ENCODE results near the gene ADPRHL1.
"Not testable (repeated sequence)": the region's sequence is repeated elsewhere in the genome, so short reads cannot be mapped to it uniquely, and the experiment has no call there.

Gene ADPRHL1

DNA sequence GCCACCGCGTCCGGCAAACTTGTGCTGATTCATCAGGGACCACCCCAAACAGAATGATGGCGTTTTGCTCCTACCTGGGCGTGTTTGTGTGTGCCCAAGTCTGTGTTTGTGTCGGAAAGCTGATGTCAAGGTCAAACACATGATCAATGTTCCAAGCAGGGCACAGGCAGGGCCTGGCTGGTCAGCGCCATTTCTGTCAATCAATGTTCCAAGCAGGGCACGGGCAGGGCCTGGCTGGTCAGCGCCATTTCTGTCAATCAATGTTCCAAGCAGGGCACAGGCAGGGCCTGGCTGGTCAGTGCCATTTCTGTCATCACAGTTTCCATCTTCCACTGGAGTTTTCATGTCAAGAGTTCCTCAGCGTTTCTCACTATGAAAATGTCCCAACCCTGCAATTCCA lies 74.5 kb downstream of the ADPRHL1 start:
- H3K9me3 ChIP-seq (ENCODE audit: control insufficient read depth, insufficient read depth, low read length) = peaks cover 17% of the 10 kb centered on the region; the same call in 1 of the 2 replicates
- no peak overlapping the region for H3K4me3 ChIP-seq (ENCODE audit: low read depth, low read length)
- no peak overlapping the region for H3K27ac ChIP-seq (ENCODE audit: low read depth, low read length)
- peaks cover 13% of the 10 kb centered on the region for H3K4me1 ChIP-seq (ENCODE audit: control insufficient read depth, insufficient read depth, low read length)
- no peak overlapping the region for H3K9ac ChIP-seq (ENCODE audit: low read depth, low read length)
- no peaks in the 10 kb centered on the region for H3K36me3 ChIP-seq (ENCODE audit: control insufficient read depth, insufficient read depth, low read length)
- H3K27me3 ChIP-seq (ENCODE audit: control insufficient read depth, insufficient read depth, low read length) = no peaks in the 10 kb centered on the region

DNA sequence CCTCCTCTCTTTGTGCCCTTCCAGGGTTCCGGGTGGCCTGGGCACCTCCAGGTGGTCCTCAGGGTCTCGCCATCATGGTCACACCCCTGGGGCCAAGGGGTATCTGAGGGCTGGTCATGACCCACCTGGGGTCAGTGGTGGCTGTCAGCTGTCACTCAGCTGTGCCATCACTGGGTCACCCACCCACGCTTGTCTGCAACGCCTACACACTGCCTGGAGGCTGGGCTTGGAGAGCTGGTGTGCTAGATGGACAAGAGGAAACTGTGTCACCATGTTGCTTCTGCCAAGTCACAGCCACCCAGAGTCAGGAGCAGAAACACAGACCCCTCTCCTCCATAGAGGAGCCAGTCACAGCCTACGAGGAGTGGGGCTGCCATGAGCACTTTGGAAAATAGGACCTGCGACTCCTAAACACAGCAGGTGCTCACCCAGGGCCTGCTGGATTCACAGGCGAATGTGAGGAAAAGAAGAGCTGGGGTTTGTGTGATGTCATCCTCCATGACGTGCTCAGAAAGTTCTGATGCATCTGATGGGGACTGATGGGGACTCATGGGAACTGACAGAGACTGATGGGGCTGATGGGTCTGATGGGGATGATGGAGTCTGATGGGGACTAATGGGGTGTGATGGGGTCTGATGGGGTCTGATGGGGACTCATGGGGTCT lies 78.6 kb downstream of the ADPRHL1 start:
- Histone ChIP-seq H3K27ac (ENCODE audit: low read depth, low read length) (no peak overlapping the region), H3K27me3 (ENCODE audit: control insufficient read depth, insufficient read depth, low read length) (no peaks in the 10 kb centered on the region), H3K9ac (ENCODE audit: low read depth, low read length) (no peak overlapping the region), H3K4me3 (ENCODE audit: low read depth, low read length) (no peak overlapping the region), H3K4me1 (ENCODE audit: control insufficient read depth, insufficient read depth, low read length) (peaks cover 10% of the 10 kb centered on the region), H3K9me3 (ENCODE audit: control insufficient read depth, insufficient read depth, low read length) (peaks cover 9% of the 10 kb centered on the region; the same call in 1 of the 2 replicates), H3K36me3 (ENCODE audit: control insufficient read depth, insufficient read depth, low read length) (no peaks in the 10 kb centered on the region)

DNA sequence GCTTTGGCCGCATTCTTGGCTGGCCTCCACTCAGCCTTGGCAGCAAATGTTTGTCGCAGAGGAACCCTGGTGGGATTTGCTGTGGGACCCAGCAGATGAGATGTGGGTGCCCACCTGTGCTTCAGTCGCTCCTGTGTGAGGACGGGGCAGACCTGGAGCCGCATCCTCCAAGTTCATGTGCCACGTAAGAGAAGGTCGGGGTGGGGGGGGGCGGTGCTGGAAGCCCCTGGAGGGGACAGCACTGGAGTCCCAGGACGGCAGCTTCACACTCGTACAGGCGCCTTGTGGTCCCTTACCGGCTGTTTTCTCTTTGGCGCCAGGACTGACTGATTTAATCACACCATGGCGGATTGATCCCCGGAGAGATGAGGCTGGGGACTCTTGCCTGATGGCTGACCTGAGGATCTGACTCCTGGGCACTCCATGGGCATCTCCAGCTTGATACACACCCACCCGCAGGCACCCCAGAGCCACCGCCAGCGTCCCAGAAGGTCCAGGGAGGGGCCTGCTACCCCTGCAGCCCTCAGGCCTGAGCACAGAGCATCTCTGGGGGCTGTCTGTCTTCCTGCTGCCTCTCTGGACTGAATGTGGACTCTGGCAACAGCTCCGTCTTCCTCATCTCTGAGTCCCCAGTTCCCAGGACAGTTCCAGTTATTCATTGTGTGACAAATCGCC lies 79.3 kb downstream of the ADPRHL1 start:
- Histone ChIP-seq H3K27ac (ENCODE audit: low read depth, low read length) (no peak overlapping the region), H3K4me1 (ENCODE audit: control insufficient read depth, insufficient read depth, low read length) (peaks cover 10% of the 10 kb centered on the region), H3K9ac (ENCODE audit: low read depth, low read length) (no peak overlapping the region), H3K9me3 (ENCODE audit: control insufficient read depth, insufficient read depth, low read length) (peaks cover 9% of the 10 kb centered on the region; the same call in 1 of the 2 replicates), H3K36me3 (ENCODE audit: control insufficient read depth, insufficient read depth, low read length) (no peaks in the 10 kb centered on the region), H3K4me3 (ENCODE audit: low read depth, low read length) (no peak overlapping the region), H3K27me3 (ENCODE audit: control insufficient read depth, insufficient read depth, low read length) (no peaks in the 10 kb centered on the region)

DNA sequence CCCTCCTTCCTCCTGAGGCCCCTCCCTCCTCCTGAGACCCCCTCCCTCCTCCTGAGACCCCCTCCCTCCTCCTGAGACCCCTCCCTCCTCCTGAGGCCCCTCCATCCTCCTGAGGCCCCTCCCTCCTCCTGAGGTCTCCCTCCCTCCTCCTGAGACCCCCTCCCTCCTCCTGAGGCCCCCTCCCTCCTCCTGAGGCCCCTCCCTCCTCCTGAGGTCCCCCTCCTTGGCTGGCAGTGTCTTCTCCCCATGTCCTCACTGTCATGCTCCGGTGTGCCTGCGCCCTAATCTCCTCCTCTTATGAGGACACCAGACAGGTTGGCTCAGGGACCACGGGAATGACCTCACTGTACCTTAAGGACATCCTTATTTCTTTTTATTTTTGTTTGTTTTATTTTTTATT lies 81.6 kb downstream of the ADPRHL1 start:
- H3K27me3 ChIP-seq (ENCODE audit: control insufficient read depth, insufficient read depth, low read length); H3K4me1 ChIP-seq (ENCODE audit: control insufficient read depth, insufficient read depth, low read length); H3K36me3 ChIP-seq (ENCODE audit: control insufficient read depth, insufficient read depth, low read length); H3K9me3 ChIP-seq (ENCODE audit: control insufficient read depth, insufficient read depth, low read length); H3K4me3 ChIP-seq (ENCODE audit: low read depth, low read length); H3K9ac ChIP-seq (ENCODE audit: low read depth, low read length); H3K27ac ChIP-seq (ENCODE audit: low read depth, low read length): not testable (repeated sequence)

DNA sequence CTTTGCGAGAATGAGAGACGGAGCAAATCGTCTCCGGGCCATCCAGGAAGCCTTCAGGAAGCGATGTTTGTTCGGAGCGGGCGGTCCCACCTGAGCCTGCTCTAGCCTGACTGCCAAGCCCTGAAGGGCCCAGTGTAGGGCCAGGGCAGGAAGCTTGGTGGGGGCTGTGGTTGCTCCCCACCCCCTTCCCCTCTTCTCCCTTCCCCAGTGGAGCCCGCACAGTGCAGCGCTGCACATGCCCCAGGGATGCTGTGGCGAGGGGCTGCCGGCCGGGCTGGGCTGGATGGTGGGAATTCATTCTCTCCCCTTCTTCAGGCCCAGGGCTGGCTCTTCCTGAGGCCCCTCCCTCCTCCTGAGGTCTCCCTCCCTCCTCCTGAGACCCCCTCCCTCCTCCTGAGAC lies 82.2 kb downstream of the ADPRHL1 start:
- Histone ChIP-seq H3K36me3 (ENCODE audit: control insufficient read depth, insufficient read depth, low read length) (no peaks in the 10 kb centered on the region), H3K4me1 (ENCODE audit: control insufficient read depth, insufficient read depth, low read length) (peaks cover 6% of the 10 kb centered on the region), H3K27ac (ENCODE audit: low read depth, low read length) (no peak overlapping the region), H3K9me3 (ENCODE audit: control insufficient read depth, insufficient read depth, low read length) (no peaks in the 10 kb centered on the region), H3K9ac (ENCODE audit: low read depth, low read length) (no peak overlapping the region), H3K4me3 (ENCODE audit: low read depth, low read length) (no peak overlapping the region), H3K27me3 (ENCODE audit: control insufficient read depth, insufficient read depth, low read length) (no peaks in the 10 kb centered on the region)

DNA sequence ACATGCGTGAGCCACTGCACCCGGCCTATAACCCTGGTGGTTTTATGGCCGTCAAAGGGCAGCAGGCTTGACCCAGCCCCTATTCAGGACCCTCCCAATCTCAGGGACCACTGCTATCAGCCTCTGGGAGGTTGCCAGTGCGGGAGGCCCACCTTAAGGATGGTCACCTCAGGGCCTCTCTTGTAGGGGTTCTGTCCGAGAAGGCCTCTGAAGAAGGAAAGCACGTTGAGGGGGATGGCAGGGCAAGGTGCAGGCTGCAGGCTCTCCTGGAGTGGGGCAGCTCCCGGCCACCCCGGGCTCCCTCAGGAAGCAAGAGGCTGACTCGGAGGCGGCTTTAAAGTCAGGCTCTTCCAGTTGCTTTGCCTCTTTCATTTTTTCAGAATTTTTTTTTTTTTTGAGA lies 83.4 kb downstream of the ADPRHL1 start:
- no peak overlapping the region for H3K27ac ChIP-seq (ENCODE audit: low read depth, low read length)
- no peaks in the 10 kb centered on the region for H3K9me3 ChIP-seq (ENCODE audit: control insufficient read depth, insufficient read depth, low read length)
- no peak overlapping the region for H3K4me3 ChIP-seq (ENCODE audit: low read depth, low read length)
- H3K4me1 ChIP-seq (ENCODE audit: control insufficient read depth, insufficient read depth, low read length) = peaks cover 6% of the 10 kb centered on the region; the same call in 1 of the 2 replicates
- no peaks in the 10 kb centered on the region for H3K36me3 ChIP-seq (ENCODE audit: control insufficient read depth, insufficient read depth, low read length)
- H3K9ac ChIP-seq (ENCODE audit: low read depth, low read length) = no peak overlapping the region
- H3K27me3 ChIP-seq (ENCODE audit: control insufficient read depth, insufficient read depth, low read length) = no peaks in the 10 kb centered on the region

DNA sequence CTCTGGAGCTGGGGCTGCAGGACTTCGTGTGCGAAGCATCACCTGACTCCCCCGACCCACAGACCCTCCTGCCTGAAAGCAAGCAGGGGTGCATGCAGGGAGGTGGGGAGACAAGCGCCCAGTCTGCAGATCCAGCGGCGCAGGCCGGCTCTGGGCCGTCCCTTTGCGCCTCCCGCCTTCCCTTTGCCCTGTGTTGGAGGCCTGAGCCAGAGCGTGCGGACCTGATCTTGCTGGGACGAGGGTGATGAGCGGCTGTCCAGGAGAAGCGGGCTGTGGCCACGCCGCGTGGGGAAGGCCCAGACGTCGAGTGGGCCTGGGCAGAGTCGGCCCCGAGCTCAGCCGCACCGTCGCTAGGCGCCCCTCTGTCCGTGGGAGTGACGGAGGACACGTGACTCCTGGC lies 84.1 kb downstream of the ADPRHL1 start:
- no peaks in the 10 kb centered on the region for H3K9me3 ChIP-seq (ENCODE audit: control insufficient read depth, insufficient read depth, low read length)
- no peak overlapping the region for H3K9ac ChIP-seq (ENCODE audit: low read depth, low read length)
- H3K27me3 ChIP-seq (ENCODE audit: control insufficient read depth, insufficient read depth, low read length) = no peaks in the 10 kb centered on the region
- H3K36me3 ChIP-seq (ENCODE audit: control insufficient read depth, insufficient read depth, low read length) = no peaks in the 10 kb centered on the region
- H3K27ac ChIP-seq (ENCODE audit: low read depth, low read length) = no peak overlapping the region
- peaks cover 6% of the 10 kb centered on the region; the same call in 1 of the 2 replicates for H3K4me1 ChIP-seq (ENCODE audit: control insufficient read depth, insufficient read depth, low read length)
- no peak overlapping the region for H3K4me3 ChIP-seq (ENCODE audit: low read depth, low read length)

DNA sequence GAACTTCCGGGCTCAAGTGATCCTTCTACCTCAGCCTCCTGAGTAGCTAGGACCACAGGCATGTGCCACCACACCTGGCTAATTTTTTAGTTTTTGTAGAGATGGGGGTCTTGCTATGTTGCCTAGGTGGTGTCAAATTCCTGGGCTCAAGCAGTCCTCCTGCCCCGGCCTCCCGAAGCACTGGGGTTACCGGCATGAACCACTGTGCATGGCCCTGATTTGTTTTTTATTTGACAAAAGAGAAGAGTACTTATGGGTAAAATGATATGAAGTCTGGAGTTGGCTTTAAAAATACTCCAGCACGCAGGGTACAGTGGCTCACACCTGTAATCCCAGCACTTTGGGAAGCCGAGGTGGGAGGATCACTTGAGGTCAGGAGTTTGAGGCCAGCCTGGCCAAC lies 84.9 kb downstream of the ADPRHL1 start:
- H3K27ac ChIP-seq (ENCODE audit: low read depth, low read length); H3K9me3 ChIP-seq (ENCODE audit: control insufficient read depth, insufficient read depth, low read length); H3K4me1 ChIP-seq (ENCODE audit: control insufficient read depth, insufficient read depth, low read length); H3K4me3 ChIP-seq (ENCODE audit: low read depth, low read length); H3K27me3 ChIP-seq (ENCODE audit: control insufficient read depth, insufficient read depth, low read length); H3K36me3 ChIP-seq (ENCODE audit: control insufficient read depth, insufficient read depth, low read length); H3K9ac ChIP-seq (ENCODE audit: low read depth, low read length): not testable (repeated sequence)

DNA sequence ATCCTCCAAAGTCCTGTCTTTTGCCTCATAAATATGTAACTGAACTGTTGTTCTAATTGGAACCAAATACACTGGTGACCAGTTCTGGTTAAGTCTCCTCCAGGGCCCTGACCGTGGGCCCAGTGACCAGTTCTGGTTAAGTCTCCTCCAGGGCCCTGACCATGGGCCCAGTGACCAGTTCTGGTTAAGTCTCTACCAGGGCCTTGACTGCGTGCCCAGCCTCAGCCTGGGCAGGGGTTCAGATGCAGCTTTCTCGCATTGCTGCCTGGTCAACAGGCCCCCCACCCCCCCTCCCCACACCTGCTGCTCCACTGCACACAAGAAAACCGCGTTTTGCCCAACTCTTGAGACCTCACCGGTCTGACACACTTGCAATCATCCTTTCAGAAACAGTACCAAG lies 85.5 kb downstream of the ADPRHL1 start:
- H3K4me1 ChIP-seq (ENCODE audit: control insufficient read depth, insufficient read depth, low read length) = peaks cover 6% of the 10 kb centered on the region; the same call in 1 of the 2 replicates
- H3K4me3 ChIP-seq (ENCODE audit: low read depth, low read length) = no peak overlapping the region
- H3K9me3 ChIP-seq (ENCODE audit: control insufficient read depth, insufficient read depth, low read length) = no peaks in the 10 kb centered on the region
- no peaks in the 10 kb centered on the region for H3K27me3 ChIP-seq (ENCODE audit: control insufficient read depth, insufficient read depth, low read length)
- no peaks in the 10 kb centered on the region for H3K36me3 ChIP-seq (ENCODE audit: control insufficient read depth, insufficient read depth, low read length)
- H3K9ac ChIP-seq (ENCODE audit: low read depth, low read length) = no peak overlapping the region
- H3K27ac ChIP-seq (ENCODE audit: low read depth, low read length) = no peak overlapping the region

DNA sequence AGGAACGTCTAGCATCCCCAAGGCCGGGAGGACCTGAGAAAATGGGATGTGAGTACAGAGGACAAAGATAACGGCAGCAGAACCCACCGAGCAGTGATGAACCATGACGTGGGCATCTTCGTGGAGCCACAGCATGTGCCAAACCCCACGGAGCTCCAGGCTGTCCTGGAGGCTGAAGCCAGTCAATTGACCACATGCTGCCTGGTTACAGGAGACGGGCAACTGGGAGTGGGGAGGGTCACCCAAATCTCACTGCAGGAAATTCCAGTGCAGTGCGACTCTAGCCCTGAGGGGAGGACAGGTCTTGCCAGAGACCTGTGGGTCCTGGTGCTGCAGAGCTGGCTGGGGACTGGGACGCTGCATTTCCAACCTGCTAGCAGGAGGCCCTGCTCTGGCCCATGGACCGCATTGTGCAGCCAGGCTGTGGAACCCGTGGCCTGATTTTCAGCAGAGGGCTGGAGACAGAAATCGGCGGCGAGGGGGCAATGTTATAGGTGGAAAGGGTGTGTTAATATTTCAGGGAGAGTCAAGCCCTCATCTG lies 86.2 kb downstream of the ADPRHL1 start:
- Histone ChIP-seq H3K4me3 (ENCODE audit: low read depth, low read length) (no peak overlapping the region), H3K27me3 (ENCODE audit: control insufficient read depth, insufficient read depth, low read length) (no peaks in the 10 kb centered on the region), H3K9ac (ENCODE audit: low read depth, low read length) (no peak overlapping the region), H3K4me1 (ENCODE audit: control insufficient read depth, insufficient read depth, low read length) (peaks cover 6% of the 10 kb centered on the region; the same call in 1 of the 2 replicates), H3K9me3 (ENCODE audit: control insufficient read depth, insufficient read depth, low read length) (no peaks in the 10 kb centered on the region), H3K36me3 (ENCODE audit: control insufficient read depth, insufficient read depth, low read length) (no peaks in the 10 kb centered on the region), H3K27ac (ENCODE audit: low read depth, low read length) (no peak overlapping the region)

DNA sequence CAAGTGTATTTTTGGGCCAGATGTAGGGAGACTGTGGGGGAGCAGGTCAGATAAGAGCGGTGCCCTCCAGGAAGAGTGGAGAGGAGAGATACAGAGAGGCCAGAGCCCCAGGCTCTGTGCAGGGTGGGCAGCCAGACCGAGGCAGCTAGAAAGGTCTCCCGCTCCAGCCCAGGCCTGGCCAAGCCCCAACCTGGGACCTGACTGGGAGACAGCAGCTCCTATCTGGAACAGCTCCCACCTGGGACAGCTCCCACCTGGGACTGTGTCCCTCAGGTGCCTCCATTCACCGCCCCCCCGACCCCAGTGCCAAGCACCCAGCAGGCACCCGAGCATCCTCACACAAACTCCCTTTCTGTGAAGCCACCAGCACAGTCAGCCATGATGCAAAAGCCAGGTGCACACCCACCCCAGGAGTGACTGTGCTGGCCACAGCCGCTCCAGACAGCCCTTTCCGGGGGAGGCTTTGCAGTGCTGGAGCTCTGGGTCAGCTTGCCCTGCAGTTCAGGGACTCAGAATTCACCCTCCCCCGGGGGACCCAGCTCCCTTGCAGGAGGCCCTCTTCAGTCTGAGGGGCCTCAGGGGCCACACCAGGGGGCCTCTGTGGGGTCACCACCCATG lies 87.2 kb downstream of the ADPRHL1 start:
- no peak overlapping the region for H3K27ac ChIP-seq (ENCODE audit: low read depth, low read length)
- H3K9me3 ChIP-seq (ENCODE audit: control insufficient read depth, insufficient read depth, low read length) = no peaks in the 10 kb centered on the region
- H3K4me3 ChIP-seq (ENCODE audit: low read depth, low read length) = no peak overlapping the region
- H3K36me3 ChIP-seq (ENCODE audit: control insufficient read depth, insufficient read depth, low read length) = peaks cover 6% of the 10 kb centered on the region; the same call in 1 of the 2 replicates
- no peaks in the 10 kb centered on the region for H3K27me3 ChIP-seq (ENCODE audit: control insufficient read depth, insufficient read depth, low read length)
- peaks cover 6% of the 10 kb centered on the region; the same call in 1 of the 2 replicates for H3K4me1 ChIP-seq (ENCODE audit: control insufficient read depth, insufficient read depth, low read length)
- no peak overlapping the region for H3K9ac ChIP-seq (ENCODE audit: low read depth, low read length)

Data from HUES48 (cell line).